ENCODE data around the gene HSFX2.
"Not testable (repeated sequence)": the region's sequence is repeated elsewhere in the genome, so short reads cannot be mapped to it uniquely, and the experiment has no call there.

Gene HSFX2

GRCh38 chrX:149595214-149595613, at the start of gene HSFX2:
HSFX2 (minus strand) TSS chrX:149595314; CDS start chrX:149594700, 614 bp downstream.
- not testable (repeated sequence) for DNase-seq

GRCh38 chrX:149643496-149643895, 48.4 kb upstream of the HSFX2 start:
- DNase-seq = no peak

GRCh38 chrX:149641835-149642234, 46.7 kb upstream of the HSFX2 start:
- DNase-seq = no peak

GRCh38 chrX:149641432-149641831, 46.3 kb upstream of the HSFX2 start:
- DNase-seq = no peak

- DNase-seq = no peak
Observed at GRCh38 chrX:149639568-149639967, 44.5 kb upstream of the HSFX2 start.

GRCh38 chrX:149638860-149639259, 43.7 kb upstream of the HSFX2 start:
- DNase-seq = no peak

GRCh38 chrX:149633511-149633910, 38.4 kb upstream of the HSFX2 start:
- no peak for DNase-seq

- peak; percentile 60 to 64 for DNase-seq
Observed at GRCh38 chrX:149631234-149632165, 36.4 kb upstream of the HSFX2 start, which contains the start of gene TMEM185A. TMEM185A (minus strand) TSS chrX:149631792; CDS start chrX:149631580, 212 bp downstream.

- no peak for DNase-seq
Observed at GRCh38 chrX:149630681-149631233, 35.6 kb upstream of the HSFX2 start.

GRCh38 chrX:149629730-149630387, 34.7 kb upstream of the HSFX2 start:
- no peak for DNase-seq

- DNase-seq = no peak
Observed at GRCh38 chrX:149628768-149629167, 33.7 kb upstream of the HSFX2 start.

- no peak for DNase-seq
Observed at GRCh38 chrX:149628280-149628679, 33.2 kb upstream of the HSFX2 start.

- DNase-seq = not testable (repeated sequence)
Observed at GRCh38 chrX:149626829-149627228, 31.7 kb upstream of the HSFX2 start.

- not testable (repeated sequence) for DNase-seq
Observed at GRCh38 chrX:149619662-149620061, 24.5 kb upstream of the HSFX2 start.

GRCh38 chrX:149618871-149619270, 23.8 kb upstream of the HSFX2 start:
- no peak for DNase-seq

- no peak for DNase-seq
Observed at GRCh38 chrX:149611623-149612175, 16.6 kb upstream of the HSFX2 start.

- no peak for DNase-seq
Observed at GRCh38 chrX:149610511-149610910, 15.4 kb upstream of the HSFX2 start.

GRCh38 chrX:149607699-149608098, 12.6 kb upstream of the HSFX2 start:
- DNase-seq = no peak

GRCh38 chrX:149605248-149605885, 10.3 kb upstream of the HSFX2 start:
- DNase-seq = not testable (repeated sequence)

GRCh38 chrX:149598603-149599002, 3.5 kb upstream of the HSFX2 start:
- not testable (repeated sequence) for DNase-seq

GRCh38 chrX:149595943-149596342, 829 bp upstream of the HSFX2 start:
- DNase-seq = not testable (repeated sequence)

GRCh38 chrX:149590993-149591392, 4.1 kb downstream of the HSFX2 start:
- not testable (repeated sequence) for DNase-seq

GRCh38 chrX:149587359-149587758, 7.8 kb downstream of the HSFX2 start, which contains the start of gene MAGEA9B:
MAGEA9B (minus strand) TSS chrX:149587459; CDS start chrX:149583179, 4,280 bp downstream.
- DNase-seq = not testable (repeated sequence)

Measured in NCI-H1930 (cell line).